ENCODE results near the gene MATR3. TPM values are rescaled to one million over a fixed set of nuclear protein-coding genes. Genes with fewer than 3 reads are reported as not detected.

MATR3 gene
- total RNA-seq, 1 experiment from 2014 or later: 139 TPM

DNA sequence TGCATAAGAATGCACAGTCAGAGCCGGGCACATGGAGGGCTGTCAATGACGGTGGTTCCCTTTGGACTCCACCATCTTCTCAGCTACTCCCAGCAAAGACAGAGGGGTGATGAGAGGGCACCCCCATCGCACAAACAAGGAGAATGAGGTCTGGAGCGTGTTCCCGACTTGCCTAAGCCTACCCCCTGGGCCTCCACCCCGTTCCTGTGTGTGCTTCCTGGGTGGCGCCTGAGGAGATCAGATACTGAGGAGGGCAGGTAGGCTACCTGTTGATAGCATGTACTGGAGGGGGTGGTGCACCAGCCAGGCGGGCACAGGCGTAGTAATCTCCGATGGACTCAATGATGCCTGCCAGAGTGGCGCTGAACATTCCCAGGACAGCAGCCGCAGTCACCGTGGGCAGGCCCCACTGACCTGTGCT is 85.4 kb downstream of the MATR3 start:
- no peak overlapping the region for H3K4me3 ChIP-seq (ENCODE audit: low read length)
- DNase-seq (no peak), ATAC-seq (no peak)
- intact Hi-C loops (cut with micrococcal nuclease): no loop called here
- H2AFZ ChIP-seq (ENCODE audit: low read length): no peak overlapping the region
- no peak overlapping the region for H3K4me2 ChIP-seq (ENCODE audit: low read length)
- no peaks in the 10 kb centered on the region for H3K9me3 ChIP-seq (ENCODE audit: low read length)
- H3K79me2 ChIP-seq (ENCODE audit: low read length): no peaks in the 10 kb centered on the region
- no peak overlapping the region for H3K27ac ChIP-seq (ENCODE audit: low read length)
- peaks cover 4% of the 10 kb centered on the region for H3F3A ChIP-seq (ENCODE audit: low read length, unreplicated experiment)
- BruUV-seq (replicated peaks): no TSS peak
- H4K20me1 ChIP-seq (ENCODE audit: low read length): no peaks in the 10 kb centered on the region
- POLR2A ChIA-PET (ENCODE audit: unreplicated experiment): no interaction called here
- H3K27me3 ChIP-seq (ENCODE audit: low read length): no peaks in the 10 kb centered on the region
- H3K4me1 ChIP-seq (ENCODE audit: insufficient read depth, low read length): peaks cover 16% of the 10 kb centered on the region
- TF ChIP-seq EZH2 (IDR thresholded peaks at IDR 0.05; ENCODE audit: low read length, unreplicated experiment) (no peak), EZH2phosphoT487 (IDR thresholded peaks at IDR 0.05; ENCODE audit: borderline replicate concordance, low read length) (no peak)
- TF ChIP-seq, protein P1, sequence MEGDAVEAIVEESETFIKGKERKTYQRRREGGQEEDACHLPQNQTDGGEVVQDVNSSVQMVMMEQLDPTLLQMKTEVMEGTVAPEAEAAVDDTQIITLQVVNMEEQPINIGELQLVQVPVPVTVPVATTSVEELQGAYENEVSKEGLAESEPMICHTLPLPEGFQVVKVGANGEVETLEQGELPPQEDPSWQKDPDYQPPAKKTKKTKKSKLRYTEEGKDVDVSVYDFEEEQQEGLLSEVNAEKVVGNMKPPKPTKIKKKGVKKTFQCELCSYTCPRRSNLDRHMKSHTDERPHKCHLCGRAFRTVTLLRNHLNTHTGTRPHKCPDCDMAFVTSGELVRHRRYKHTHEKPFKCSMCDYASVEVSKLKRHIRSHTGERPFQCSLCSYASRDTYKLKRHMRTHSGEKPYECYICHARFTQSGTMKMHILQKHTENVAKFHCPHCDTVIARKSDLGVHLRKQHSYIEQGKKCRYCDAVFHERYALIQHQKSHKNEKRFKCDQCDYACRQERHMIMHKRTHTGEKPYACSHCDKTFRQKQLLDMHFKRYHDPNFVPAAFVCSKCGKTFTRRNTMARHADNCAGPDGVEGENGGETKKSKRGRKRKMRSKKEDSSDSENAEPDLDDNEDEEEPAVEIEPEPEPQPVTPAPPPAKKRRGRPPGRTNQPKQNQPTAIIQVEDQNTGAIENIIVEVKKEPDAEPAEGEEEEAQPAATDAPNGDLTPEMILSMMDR (conservative IDR thresholded peaks at IDR 0.05; ENCODE audit: low read depth, low read length): no peak
- no peaks in the 10 kb centered on the region for H3K36me3 ChIP-seq (ENCODE audit: low read depth, low read length)
- H3K9me2 ChIP-seq (replicated peaks; ENCODE audit: low read length): no peaks in the 10 kb centered on the region
- H3K9ac ChIP-seq (ENCODE audit: low read length): no peak overlapping the region
- CTCF ChIA-PET: no interaction called here

- Histone ChIP-seq H3K9me3 (ENCODE audit: low read length) (no peaks in the 10 kb centered on the region), H3K4me1 (ENCODE audit: insufficient read depth, low read length) (peaks cover 7% of the 10 kb centered on the region), H3K9ac (ENCODE audit: low read length) (no peak overlapping the region), H3K36me3 (ENCODE audit: low read depth, low read length) (no peaks in the 10 kb centered on the region), H3K27ac (ENCODE audit: low read length) (no peak overlapping the region), H3F3A (ENCODE audit: low read length, unreplicated experiment) (no peaks in the 10 kb centered on the region), H3K4me2 (ENCODE audit: low read length) (no peak overlapping the region), H2AFZ (ENCODE audit: low read length) (no peak overlapping the region), H3K27me3 (ENCODE audit: low read length) (no peaks in the 10 kb centered on the region), H3K4me3 (ENCODE audit: low read length) (no peak overlapping the region), H3K9me2 (replicated peaks; ENCODE audit: low read length) (no peaks in the 10 kb centered on the region), H3K79me2 (ENCODE audit: low read length) (no peaks in the 10 kb centered on the region), H4K20me1 (ENCODE audit: low read length) (no peaks in the 10 kb centered on the region)
- intact Hi-C loops (cut with micrococcal nuclease): no loop called here
- CTCF ChIA-PET: no interaction called here
- BruUV-seq (replicated peaks): no TSS peak
- ATAC-seq (no peak), DNase-seq (no peak)
- POLR2A ChIA-PET (ENCODE audit: unreplicated experiment): no interaction called here
- TF ChIP-seq, protein P1 (conservative IDR thresholded peaks at IDR 0.05; ENCODE audit: low read depth, low read length): no peak
- TF ChIP-seq EZH2phosphoT487 (IDR thresholded peaks at IDR 0.05; ENCODE audit: borderline replicate concordance, low read length): no peak
- no peak for TF ChIP-seq EZH2 (IDR thresholded peaks at IDR 0.05; ENCODE audit: low read length, unreplicated experiment)
Measured at GRCh38 chr5:139379626-139380449, 86.3 kb downstream of the MATR3 start.

Other genes starting within 250 kb of the MATR3 start
- 7.9 and 17.2 TPM in 2 replicates for gene SIL1, start 95.4 kb upstream of the MATR3 start, total RNA-seq (2014; rRNA removed)
- 35.1 and 39.3 TPM in 2 replicates for gene PAIP2, start 48.1 kb downstream of the MATR3 start, total RNA-seq (2014; rRNA removed)
- gene SLC23A1, start 89.6 kb downstream of the MATR3 start, total RNA-seq (2014; rRNA removed): not detected in 2 replicates
- gene MZB1, start 96.2 kb downstream of the MATR3 start, total RNA-seq (2014; rRNA removed): 0.22 and 1.0 TPM in 2 replicates
- gene PROB1, start 101.4 kb downstream of the MATR3 start, total RNA-seq (2014; rRNA removed): 1.9 and 2.2 TPM in 2 replicates
- gene SPATA24, start 110.3 kb downstream of the MATR3 start, total RNA-seq (2014; rRNA removed): 1.4 and 3.1 TPM in 2 replicates
- gene DNAJC18, start 145.8 kb downstream of the MATR3 start, total RNA-seq (2014; rRNA removed): 3.2 and 4.4 TPM in 2 replicates
- 0.36 TPM in 1 of 2 replicates, not detected in the other for gene ECSCR, start 169.0 kb downstream of the MATR3 start, total RNA-seq (2014; rRNA removed)
- not detected in 2 replicates for gene SMIM33, start 177.3 kb downstream of the MATR3 start, total RNA-seq (2014; rRNA removed)
- gene STING1, start 189.0 kb downstream of the MATR3 start, total RNA-seq (2014; rRNA removed): 6.5 and 12.6 TPM in 2 replicates

All from PC-3 (cell line).